MM.1S (cell line): ENCODE measurements around the gene SPCS3.
"Not testable (repeated sequence)": the region's sequence is repeated elsewhere in the genome, so short reads cannot be mapped to it uniquely, and the experiment has no call there.

ENCODE experiments used
- CTCF ChIP-seq: fragments of 300-600 bp; sonication (generic); IDR thresholded peaks from 2 replicates; pipeline ENCODE4 v1.5.1; 2016; ENCODE audit warnings: antibody characterized with exemption, low read length, mixed read lengths
- EZH2 ChIP-seq: fragments of 300-600 bp; sonication (generic); optimal IDR thresholded peaks from 2 replicates; pipeline ENCODE3; 2017; ENCODE audit warnings: low read depth, mild to moderate bottlenecking, antibody characterized with exemption, low read length, mixed read lengths
- EZH2phosphoT487 ChIP-seq: fragments of 300-600 bp; sonication (generic); IDR thresholded peaks from 2 replicates; pipeline ENCODE4 v1.6.1; 2018; ENCODE audit warnings: antibody characterized with exemption, low read length

GRCh38 chr4:176295907-176296306 is 23.9 kb upstream of the SPCS3 start:
- TF ChIP-seq CTCF, EZH2, EZH2phosphoT487: not testable (repeated sequence)
